Activated B cell treated with CpG ODN at 0.5 μM for 24 hours (primary cell): Measurements from ENCODE around the gene CHCHD5. TPM values are rescaled to one million over a fixed set of nuclear protein-coding genes. Genes with fewer than 3 reads are reported as not detected.
"Not testable (repeated sequence)": the region's sequence is repeated elsewhere in the genome, so short reads cannot be mapped to it uniquely, and the experiment has no call there.

Experiments used
- ATAC-seq: fragments of 200-7000 bp; cut with Tn5 transposase; one replicate; pipeline ENCODE4 v1.10.0; 2021; ENCODE audit warnings: low read depth, mild to moderate bottlenecking, moderate library complexity
- CTCF ChIA-PET: fragments of 350-600 bp; sonication (Branson Sonifier 250); formaldehyde crosslinking; loops from one replicate; lab custom pipeline; 2021; ENCODE audit warnings: antibody characterized with exemption; lab: Charles Lee
- POLR2A ChIA-PET: fragments of 350-600 bp; sonication (Branson Sonifier 250); formaldehyde crosslinking; loops from one replicate; lab custom pipeline; 2021; ENCODE audit warnings: antibody characterized with exemption; lab: Charles Lee
- DNase-seq: peaks from one replicate; pipeline ENCODE4 v3.0.0; 2022
- H3K27ac Mint-ChIP-seq: one replicate; pipeline ENCODE4 v1.8.0; 2020; ENCODE audit warnings: mixed read lengths
- H3K27me3 Mint-ChIP-seq: one replicate; pipeline ENCODE4 v1.8.0; 2021; ENCODE audit warnings: mixed read lengths
- H3K36me3 Mint-ChIP-seq: one replicate; pipeline ENCODE4 v1.8.0; 2021; ENCODE audit warnings: low read depth, mixed read lengths
- H3K4me1 Mint-ChIP-seq: one replicate; pipeline ENCODE4 v1.8.0; 2021; ENCODE audit warnings: mixed read lengths
- H3K4me3 Mint-ChIP-seq: one replicate; pipeline ENCODE4 v1.8.0; 2020; ENCODE audit warnings: mild to moderate bottlenecking, mixed read lengths
- H3K9me3 Mint-ChIP-seq: one replicate; pipeline ENCODE4 v1.8.0; 2020; ENCODE audit warnings: mixed read lengths
- intact Hi-C: fragments of 100-400 bp; cut with micrococcal nuclease; formaldehyde crosslinking; loops from one replicate; pipeline ENCODE4 v1.15.1; 2024
- total RNA-seq: library from RNA; stranded (reverse); gene quantifications from 2 replicates; pipeline ENCODE4 v1.2.3, GENCODE V29; 2022
- TF ChIP-seq, protein P1 (sequence below): fragments of 200-600 bp; IDR thresholded peaks from one replicate; pipeline ENCODE4 v1.8.0; 2022; ENCODE audit warnings: antibody characterized with exemption, mild to moderate bottlenecking

The CHCHD5 gene
- total RNA-seq, 1 donor from 2014 or later, result 26.0 TPM

DNA sequence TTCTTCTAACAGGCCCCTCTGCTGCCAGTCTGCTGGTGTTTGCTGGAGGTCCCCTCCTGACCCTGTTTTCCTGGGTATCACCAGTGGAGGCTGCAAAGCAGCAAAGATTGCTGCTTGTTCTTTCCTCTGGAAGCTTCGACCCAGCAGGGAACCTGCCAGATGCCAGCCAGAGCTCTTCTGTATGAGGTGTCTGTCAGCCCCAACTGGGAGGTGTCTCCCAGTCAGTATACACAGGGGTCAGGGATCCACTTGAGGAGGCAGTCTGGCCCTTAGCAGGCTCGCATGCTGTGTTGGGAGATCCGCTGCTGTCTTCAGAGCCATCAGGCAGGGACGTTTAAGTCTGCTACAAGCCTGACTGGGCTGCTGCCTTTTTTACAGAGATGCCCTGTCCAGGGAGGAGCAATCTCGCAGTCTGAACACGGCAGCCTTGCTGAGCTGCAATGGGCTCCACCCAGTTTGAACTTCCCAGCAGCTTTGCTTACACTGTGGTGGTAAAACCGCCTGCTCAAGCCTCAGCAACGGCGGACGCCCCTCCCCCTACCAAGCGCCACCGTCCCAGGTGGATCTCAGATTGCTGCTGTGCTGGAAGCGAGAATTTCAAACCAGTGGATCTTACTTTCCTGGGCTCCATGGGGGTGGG is 29.9 kb downstream of the CHCHD5 start:
- POLR2A ChIA-PET, result no interaction called here
- ATAC-seq (no peak), DNase-seq (no peak)
- TF ChIP-seq, protein P1, sequence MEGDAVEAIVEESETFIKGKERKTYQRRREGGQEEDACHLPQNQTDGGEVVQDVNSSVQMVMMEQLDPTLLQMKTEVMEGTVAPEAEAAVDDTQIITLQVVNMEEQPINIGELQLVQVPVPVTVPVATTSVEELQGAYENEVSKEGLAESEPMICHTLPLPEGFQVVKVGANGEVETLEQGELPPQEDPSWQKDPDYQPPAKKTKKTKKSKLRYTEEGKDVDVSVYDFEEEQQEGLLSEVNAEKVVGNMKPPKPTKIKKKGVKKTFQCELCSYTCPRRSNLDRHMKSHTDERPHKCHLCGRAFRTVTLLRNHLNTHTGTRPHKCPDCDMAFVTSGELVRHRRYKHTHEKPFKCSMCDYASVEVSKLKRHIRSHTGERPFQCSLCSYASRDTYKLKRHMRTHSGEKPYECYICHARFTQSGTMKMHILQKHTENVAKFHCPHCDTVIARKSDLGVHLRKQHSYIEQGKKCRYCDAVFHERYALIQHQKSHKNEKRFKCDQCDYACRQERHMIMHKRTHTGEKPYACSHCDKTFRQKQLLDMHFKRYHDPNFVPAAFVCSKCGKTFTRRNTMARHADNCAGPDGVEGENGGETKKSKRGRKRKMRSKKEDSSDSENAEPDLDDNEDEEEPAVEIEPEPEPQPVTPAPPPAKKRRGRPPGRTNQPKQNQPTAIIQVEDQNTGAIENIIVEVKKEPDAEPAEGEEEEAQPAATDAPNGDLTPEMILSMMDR, result no peak
- H3K4me3 Mint-ChIP-seq, result no peak overlapping the region
- no peaks in the 10 kb centered on the region for H3K9me3 Mint-ChIP-seq
- peaks cover 2% of the 10 kb centered on the region for H3K27me3 Mint-ChIP-seq
- no peaks in the 10 kb centered on the region for H3K36me3 Mint-ChIP-seq
- H3K27ac Mint-ChIP-seq, result no peak overlapping the region
- CTCF ChIA-PET, result no interaction called here
- intact Hi-C loops, result no loop called here
- no peaks in the 10 kb centered on the region for H3K4me1 Mint-ChIP-seq

- no peak overlapping the region for H3K4me3 Mint-ChIP-seq
- peaks cover 2% of the 10 kb centered on the region for H3K27me3 Mint-ChIP-seq
- H3K4me1 Mint-ChIP-seq, result no peaks in the 10 kb centered on the region
- ChIA-PET POLR2A (no interaction called here), CTCF (no interaction called here)
- ATAC-seq (no peak), DNase-seq (no peak)
- no peaks in the 10 kb centered on the region for H3K9me3 Mint-ChIP-seq
- TF ChIP-seq, protein P1, result no peak
- intact Hi-C loops, result no loop called here
- H3K27ac Mint-ChIP-seq, result no peak overlapping the region
- no peaks in the 10 kb centered on the region for H3K36me3 Mint-ChIP-seq
These were observed 30.6 kb downstream of the CHCHD5 start for GRCh38 chr2:112615051-112615450.

- CTCF ChIA-PET, H3K36me3 Mint-ChIP-seq, H3K9me3 Mint-ChIP-seq, H3K27me3 Mint-ChIP-seq, ATAC-seq, DNase-seq, intact Hi-C loops, H3K4me3 Mint-ChIP-seq, H3K27ac Mint-ChIP-seq, H3K4me1 Mint-ChIP-seq: not testable (repeated sequence)
- POLR2A ChIA-PET, result interaction anchor here (0.7 kb wide), 1 partner anchor 94 kb away, joined by 8 read pairs; no protein-coding TSS in a partner anchor
These were observed 31.4 kb downstream of the CHCHD5 start for GRCh38 chr2:112615798-112616197.

DNA sequence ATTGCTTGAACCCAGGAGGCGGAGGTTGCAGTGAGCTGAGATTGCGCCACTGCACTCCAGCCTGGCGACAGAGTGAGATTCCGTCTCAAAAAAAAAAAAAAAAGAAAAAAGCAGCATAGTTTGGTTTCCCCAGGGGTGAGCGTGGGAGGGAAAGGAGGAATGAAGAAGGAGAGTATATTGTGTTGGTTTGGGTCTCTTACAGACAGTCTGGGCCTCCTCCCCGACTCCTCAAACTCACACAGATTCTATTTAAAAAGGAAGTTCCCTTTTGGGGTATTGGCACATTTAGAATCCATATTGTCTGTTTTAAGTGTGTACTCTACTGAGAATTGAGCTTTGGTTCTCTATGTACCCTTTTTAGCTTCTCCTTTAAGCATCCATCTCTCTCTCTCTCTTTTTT is 34.0 kb downstream of the CHCHD5 start:
- ChIA-PET CTCF (no interaction called here), POLR2A (interaction anchor here (0.6 to 0.9 kb wide), 3 partner anchors 34 to 110 kb away, joined by 3 to 8 read pairs (median 7); no protein-coding TSS in a partner anchor)
- ATAC-seq (no peak), DNase-seq (no peak)
- no peak overlapping the region for H3K27ac Mint-ChIP-seq
- TF ChIP-seq, protein P1, result no peak
- no peaks in the 10 kb centered on the region for H3K9me3 Mint-ChIP-seq
- no peaks in the 10 kb centered on the region for H3K27me3 Mint-ChIP-seq
- no peaks in the 10 kb centered on the region for H3K4me1 Mint-ChIP-seq
- intact Hi-C loops, result no loop called here
- no peaks in the 10 kb centered on the region for H3K36me3 Mint-ChIP-seq
- H3K4me3 Mint-ChIP-seq, result no peak overlapping the region

DNA sequence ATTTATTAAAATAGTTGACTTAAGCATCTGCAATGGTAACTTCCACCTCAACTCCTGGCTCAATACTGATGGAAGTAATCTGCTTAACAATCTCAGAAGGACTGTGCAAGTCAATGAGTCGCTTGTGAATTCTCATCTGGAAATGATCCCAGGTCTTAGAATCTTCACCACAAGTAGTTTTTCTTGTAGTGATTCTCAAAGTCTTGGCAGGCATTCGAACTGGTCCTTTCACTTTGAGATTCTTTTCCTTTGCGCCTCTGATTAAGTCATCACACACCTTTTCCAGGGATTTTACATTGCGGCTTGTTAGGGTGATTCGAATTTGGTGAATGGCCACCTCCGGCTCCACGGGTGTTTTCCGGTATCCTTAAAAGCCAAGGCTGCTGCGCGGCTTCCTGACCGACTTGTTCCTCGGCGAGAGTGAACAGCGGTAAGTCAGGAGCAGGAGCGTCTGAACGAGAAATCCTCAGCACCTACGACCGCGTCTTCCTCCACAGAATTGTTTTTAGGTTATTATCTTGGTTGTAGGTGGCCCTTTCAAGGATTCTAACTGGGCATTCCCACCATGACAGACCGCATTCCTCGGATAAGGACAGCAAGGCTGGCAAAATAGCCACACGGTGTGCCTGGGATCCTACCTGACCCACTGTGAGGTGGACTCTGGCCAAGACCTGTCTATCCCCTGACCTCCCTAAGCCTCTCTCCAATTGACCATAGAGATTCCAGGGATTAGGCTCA is 37.5 kb downstream of the CHCHD5 start:
- H3K9me3 Mint-ChIP-seq, result no peaks in the 10 kb centered on the region
- no peak for DNase-seq
- no peaks in the 10 kb centered on the region for H3K27me3 Mint-ChIP-seq
- ChIA-PET POLR2A (no interaction called here), CTCF (interaction anchor here (10.8 kb wide), 1 partner anchor 104 kb away, joined by 316 read pairs; no protein-coding TSS in a partner anchor)
- H3K27ac Mint-ChIP-seq, result no peak overlapping the region
- no peak overlapping the region for H3K4me3 Mint-ChIP-seq
- ATAC-seq, result no peak
- TF ChIP-seq, protein P1, result no peak
- H3K36me3 Mint-ChIP-seq, result no peaks in the 10 kb centered on the region
- peaks cover 15% of the 10 kb centered on the region for H3K4me1 Mint-ChIP-seq
- intact Hi-C loops, result no loop called here
